NCI-H2227 treated with DMSO at 0.1 percent for 48 hours (cell line): ENCODE measurements around the gene TUFT1.
"Not testable (repeated sequence)": the region's sequence is repeated elsewhere in the genome, so short reads cannot be mapped to it uniquely, and the experiment has no call there.

Experiments
- DNase-seq: peaks from one replicate; lab custom pipeline; 2025; lab: John Stamatoyannopoulos, UW

Gene TUFT1

DNA sequence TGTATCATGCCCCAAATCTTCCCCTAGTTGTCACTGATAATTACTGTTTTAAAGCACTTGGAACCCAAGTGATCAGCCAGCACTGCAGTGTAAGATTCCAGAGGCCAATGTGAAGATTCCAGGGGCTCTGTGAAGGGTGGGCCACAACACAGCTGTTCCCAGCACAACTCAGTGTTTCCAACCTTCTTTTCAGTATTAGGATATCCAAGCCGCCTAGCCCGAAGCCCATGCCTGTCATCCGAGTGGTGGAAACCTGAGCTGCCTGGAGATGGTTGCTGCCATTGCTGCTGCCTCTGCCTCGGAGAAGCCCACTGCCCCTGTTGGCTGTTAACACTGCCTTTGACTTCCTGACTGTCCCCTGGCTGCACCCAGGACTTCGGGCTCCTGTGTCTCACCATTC is 41.3 kb downstream of the TUFT1 start:
- no peak for DNase-seq

DNA sequence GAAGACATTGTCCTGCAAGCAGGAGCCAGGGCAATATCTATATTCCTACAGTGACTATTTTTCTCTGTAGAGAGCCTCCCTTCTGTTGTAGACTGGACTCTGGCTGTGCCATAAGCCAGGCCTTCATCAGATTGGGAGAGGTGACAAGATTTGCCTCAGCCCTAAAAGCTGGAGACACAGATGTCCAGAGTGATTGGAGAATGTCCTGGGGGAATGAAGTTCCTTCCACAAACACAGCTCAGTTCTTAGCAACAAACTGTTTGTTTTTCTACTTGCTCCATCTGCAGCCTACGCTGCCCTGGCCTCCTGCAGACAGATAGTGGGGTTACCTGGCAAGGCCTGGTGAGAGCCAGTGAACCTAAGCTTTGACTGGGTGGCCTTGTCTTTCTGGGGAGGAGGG is 41.8 kb downstream of the TUFT1 start:
- no peak for DNase-seq

DNA sequence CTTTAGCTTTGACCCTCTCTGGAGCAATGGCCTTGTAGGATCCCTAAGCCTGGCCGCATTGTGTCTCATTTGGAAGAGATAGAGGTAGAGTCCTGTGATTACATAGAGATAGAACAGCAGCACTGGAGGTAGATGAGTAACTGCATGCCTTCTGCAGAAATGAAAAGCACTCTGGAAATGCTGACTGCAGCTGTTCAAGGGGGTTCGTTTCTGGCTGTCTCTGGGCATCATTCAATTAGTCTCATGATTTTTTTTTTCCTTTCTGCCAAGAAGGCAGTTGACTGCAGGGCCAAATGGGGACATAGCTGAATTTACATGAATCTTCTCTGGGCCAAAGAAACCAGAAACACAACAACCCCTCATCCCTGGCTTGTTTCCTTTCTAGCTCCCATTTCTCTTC is 43.7 kb downstream of the TUFT1 start:
- no peak for DNase-seq

DNA sequence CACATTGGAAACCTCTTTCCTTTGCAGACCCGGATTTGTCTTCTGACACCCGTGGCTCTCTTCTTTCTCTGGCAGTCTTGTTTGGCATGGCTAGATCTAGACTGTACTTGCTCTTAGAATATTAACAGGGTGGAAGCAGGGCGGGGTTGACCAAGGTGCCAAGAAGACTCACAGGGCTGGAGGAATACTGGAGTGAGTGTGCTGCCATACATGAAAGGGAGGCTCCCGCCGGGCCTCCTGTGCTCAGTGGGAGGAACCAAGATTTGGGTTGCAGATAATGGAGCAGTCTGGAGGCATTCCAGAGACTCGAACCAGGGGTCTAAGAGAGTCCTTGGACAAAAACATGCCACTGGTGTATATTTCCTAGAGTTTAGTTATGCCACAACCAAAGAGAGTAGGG is 44.2 kb downstream of the TUFT1 start:
- DNase-seq = no peak

DNA sequence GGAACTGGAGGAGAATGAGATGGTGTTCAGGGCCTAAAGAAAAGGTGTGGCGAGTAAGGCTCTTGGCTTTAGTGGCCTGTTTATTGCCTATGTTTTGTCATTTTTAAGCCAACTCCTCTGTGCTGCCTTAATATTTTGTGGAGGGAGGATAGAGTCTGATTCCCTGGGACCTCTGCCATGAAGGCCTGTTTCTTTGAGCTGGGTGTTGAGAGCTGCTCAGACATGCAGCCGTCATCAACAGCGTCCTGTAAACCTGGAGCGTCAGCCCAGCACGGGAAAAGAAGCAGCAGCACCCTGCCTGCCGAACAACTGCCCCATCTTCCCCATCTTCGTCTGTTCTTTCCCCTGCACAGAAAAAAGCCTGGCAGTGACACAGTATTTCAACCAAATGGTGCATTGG is 44.7 kb downstream of the TUFT1 start:
- no peak for DNase-seq

DNA sequence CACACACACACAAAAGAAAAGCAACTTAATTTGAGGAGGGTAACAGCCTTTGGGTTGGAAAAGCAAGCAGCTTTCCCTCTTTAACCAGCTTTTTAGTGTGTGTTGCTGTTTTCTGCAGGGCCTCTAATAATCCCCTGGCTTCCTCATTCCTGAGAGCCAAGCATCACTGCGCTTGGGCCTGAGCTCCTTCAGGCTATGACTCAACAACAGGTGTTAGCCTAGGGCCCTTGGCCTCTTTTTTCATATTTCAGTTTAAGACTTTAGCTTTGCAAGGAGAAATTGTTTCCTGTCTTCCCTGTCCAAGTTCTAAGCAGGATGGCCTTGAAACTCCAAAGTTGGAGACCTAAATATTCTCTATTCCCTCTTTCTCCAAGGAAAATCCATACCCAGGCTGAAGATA is 45.5 kb downstream of the TUFT1 start:
- no peak for DNase-seq

DNA sequence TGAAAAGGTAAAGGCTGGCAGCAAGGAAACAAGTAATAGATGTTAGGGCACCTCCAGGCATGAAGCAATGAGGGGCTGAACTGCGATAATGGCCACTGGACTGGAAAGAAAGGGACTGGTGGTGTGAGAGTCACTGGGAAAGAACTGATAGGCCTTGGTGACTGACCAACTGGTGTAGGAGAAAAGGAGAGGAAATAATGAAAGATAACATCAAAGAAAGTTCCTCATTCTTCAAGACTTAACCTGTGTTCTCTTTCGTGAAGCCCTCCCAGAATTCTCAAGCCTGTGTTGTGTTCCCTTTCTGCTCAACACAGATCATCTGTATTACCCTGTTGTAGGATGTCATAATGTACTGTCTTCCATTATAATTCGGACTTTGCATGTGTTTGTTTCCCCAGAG is 50.9 kb downstream of the TUFT1 start:
- DNase-seq = no peak

DNA sequence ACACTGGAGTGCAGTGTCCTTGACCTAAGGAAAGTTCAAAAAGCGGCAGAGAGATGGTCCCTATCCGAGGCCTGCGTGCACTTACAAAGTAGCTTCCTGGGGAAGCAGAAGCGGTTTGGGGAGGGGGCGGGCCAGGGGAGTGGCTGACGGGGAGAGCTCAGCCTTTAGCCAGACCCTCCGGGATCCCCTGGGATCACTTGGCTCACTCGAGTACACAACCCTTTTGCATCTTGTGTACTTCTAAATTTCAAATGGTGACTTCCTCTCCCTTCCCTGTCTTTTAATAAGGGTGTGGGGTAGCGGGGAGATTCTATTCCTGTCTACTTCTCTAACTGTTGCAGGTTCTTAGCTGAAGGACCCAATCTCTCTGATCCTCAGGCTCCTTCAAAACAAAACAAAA is 53.6 kb downstream of the TUFT1 start:
- DNase-seq = no peak

DNA sequence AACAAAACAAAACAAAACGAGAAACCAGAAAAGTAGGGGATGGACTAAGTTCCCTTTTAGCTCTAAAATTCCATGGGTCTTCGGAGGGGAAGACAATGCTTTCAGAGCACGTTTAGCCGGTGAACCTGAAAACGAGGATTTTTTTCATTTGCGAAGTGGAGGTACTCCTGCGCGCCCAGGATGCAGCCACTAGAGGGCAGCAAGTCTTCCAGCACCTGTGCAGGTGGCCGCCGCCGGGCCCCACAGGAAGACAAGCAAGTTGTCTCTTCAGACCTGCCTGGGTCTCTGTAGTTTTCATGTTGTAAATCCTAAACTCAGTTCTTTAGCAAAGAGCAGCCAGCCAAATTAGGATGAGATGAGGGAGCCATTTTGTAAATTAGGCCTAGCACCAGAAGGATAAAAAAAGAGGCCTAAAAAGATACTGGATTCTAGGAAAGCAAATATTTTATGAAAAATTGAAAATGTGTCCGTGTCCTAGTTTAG is 54.1 kb downstream of the TUFT1 start:
- peak; percentile 49 for DNase-seq

DNA sequence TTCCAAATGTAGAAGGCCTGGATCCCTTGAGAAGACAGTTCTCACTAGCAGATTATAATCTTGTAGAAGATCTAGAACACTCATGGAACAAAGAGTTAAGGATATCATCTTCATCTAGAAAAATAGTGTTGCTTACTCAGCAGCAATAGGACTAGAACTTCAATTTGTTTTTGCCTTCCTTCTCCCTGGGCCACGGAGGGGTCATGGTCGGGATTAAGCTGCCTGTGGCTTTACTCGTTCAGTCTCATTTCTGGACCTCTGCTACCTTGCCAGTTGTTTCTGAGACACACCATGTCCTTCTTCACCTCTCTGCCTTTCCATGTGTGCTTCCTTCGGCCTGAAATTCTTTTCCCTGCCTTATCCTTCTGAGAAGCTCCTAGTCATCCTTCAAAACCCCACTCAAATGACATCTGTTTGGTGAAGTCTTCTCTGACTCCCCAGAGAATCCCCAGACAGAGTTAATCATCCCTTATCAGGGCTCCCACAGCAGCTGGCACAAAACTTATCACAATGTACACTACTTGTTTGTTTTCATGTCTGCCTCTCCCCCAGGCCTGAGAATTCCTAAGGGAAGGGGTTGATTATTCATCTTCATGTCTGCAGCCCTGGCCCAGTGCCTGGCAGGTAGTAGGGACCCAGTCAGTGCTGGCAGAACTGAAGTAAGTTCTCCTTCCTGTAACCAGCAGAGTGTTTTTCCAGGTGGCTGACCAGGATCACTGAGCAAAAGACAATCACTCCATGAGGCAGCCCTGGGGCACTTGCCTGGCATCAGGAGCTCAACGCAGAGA is 56.3 kb downstream of the TUFT1 start:
- DNase-seq = no peak

DNA sequence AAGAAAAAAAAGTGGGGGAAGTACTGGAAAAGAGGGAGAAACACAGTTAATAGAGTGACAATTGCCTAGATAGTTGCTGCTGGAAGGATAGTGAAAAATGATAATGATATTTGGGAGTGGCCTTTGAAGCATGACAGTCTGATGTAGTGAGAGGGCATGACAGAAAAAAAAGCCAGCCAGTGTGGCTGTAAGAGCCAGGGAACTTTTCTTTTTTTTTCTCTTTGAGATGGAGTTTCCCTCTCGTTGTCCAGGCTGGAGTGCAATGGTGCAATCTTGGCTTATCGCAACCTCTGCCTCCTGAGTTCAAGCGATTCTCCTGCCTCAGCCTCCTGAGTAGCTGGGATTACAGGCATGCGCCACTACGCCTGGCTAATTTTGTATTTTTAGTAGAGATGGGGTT is 62.4 kb downstream of the TUFT1 start:
- DNase-seq = not testable (repeated sequence)

DNA sequence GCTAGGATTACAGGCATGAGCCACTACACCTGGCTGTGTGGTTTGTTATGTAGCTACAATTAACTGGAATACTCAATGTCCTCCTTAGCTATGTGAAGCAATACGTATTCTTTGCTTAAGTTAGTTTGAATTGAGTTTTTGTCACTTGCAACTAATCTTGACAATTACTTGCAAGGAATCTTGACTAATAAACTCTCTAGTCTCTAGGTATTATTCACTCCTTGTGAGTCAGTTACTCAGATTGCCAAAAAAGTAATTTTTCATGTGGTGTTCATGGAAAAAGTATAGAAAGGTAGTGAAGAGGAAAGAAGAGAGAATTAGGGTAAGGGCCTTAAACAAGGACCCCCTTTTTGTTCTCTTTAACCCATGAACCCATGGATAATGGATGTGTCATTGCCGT is 64.2 kb downstream of the TUFT1 start:
- DNase-seq = no peak

DNA sequence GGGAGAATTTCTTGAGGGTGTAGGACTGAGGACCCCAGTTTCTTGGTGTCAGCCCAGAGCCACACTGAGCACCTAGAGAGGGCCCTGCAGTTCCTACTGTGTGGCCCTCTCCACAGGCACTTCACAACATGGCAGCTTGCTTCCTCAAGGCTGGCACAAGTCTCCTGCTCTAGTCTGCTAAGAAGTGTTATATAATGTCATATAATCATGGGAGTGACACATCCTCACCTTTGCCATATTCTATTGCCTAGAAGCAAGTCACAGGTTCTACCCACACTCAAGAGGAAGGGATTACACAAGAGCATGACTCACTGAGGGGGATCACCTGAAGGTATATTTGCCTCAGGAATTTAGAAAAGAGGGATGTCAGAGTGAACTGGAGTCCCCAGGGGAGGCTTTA is 66.3 kb downstream of the TUFT1 start:
- no peak for DNase-seq

DNA sequence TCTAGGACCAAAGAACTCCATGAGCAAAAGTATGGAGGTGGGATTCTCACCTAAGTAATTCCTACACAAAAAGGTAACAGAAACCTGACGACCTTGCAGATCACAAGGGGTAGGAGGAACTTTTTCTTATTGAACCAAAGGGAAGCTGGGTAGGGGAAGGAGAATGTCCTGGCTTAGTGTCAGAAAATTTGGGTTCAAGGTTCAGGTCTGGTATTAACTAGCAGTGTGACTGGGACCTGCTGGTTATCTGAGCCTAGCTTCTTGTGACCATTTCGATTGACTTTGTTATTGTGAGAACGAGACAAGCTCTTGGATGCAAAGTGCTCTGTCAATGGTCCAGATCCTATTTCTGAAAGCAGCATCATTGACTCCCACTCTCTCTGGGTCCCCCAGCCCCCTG is 66.7 kb downstream of the TUFT1 start:
- DNase-seq = no peak

DNA sequence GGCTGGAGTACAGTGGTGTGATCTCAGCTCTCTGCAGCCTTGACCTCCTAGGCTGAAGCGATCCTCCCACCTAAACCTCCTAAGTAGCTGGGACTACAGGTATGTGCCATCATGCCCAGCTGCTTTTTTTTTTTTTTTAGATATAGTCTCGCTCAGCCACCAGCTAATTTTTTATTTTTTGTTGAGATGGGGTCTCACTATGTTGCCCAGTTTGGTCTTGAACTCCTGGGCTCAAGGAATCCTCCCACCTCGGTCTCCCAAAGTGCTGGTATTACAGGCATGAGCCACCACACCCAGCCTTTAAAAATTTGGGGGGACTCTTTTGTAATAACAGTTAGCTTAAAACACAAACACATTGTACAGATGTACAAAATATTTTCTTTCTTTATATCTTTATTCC is 70.0 kb downstream of the TUFT1 start:
- no peak for DNase-seq

DNA sequence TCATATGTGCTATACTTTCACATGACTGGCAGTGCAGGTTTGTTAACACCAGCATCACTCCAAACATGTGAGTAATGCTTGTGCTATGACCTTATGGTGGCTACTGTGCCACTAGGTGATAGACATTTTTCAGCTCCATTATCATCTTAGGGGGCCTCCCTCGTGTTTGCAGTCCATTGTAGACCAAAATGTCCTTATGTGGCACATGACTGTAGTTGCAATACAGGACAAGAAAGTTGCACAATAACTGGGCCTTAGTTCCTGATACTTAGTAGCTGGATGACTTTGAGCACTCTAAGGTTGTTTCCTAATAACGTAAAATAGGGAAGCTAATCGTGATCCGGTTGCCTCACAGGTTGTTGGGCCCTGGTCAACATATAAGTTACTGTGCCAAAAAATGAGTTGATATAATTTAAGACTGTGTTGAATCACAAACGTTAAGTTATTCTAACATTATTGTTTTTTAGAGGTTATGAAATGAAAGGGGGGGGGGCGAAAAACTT is 71.2 kb downstream of the TUFT1 start:
- no peak for DNase-seq

DNA sequence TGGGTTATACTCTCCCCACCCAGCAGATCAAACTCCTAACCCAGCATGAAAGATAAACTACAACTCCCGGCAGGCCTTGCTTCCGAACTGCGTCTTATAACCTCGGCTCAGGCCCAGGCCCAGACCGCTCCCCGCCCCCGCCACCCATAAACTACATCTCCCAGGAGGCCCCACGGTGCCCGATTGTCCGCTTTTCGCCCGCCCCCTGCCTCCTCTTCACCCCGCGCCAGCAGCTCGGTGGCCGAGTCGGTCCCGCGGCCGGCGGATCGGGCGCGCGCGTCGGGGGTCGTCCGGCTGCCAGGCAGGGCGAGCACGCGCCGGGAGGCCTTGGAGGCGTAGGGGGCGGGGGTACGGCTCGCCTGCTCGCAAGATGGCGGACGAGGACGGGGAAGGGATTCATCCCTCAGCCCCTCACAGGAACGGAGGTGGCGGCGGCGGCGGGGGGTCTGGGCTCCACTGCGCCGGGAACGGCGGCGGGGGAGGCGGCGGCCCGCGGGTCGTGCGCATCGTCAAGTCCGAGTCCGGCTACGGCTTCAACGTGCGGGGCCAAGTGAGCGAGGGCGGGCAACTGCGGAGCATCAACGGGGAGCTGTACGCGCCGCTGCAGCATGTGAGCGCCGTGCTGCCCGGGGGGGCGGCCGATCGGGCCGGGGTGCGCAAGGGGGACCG is 71.9 kb downstream of the TUFT1 start, which contains the start of gene SNX27:
TSS of gene SNX27 (plus strand) at position 219 of the 669 bp plus-strand sequence. CDS start at position 371, 152 bp downstream.
- peak; percentile 96 for DNase-seq

DNA sequence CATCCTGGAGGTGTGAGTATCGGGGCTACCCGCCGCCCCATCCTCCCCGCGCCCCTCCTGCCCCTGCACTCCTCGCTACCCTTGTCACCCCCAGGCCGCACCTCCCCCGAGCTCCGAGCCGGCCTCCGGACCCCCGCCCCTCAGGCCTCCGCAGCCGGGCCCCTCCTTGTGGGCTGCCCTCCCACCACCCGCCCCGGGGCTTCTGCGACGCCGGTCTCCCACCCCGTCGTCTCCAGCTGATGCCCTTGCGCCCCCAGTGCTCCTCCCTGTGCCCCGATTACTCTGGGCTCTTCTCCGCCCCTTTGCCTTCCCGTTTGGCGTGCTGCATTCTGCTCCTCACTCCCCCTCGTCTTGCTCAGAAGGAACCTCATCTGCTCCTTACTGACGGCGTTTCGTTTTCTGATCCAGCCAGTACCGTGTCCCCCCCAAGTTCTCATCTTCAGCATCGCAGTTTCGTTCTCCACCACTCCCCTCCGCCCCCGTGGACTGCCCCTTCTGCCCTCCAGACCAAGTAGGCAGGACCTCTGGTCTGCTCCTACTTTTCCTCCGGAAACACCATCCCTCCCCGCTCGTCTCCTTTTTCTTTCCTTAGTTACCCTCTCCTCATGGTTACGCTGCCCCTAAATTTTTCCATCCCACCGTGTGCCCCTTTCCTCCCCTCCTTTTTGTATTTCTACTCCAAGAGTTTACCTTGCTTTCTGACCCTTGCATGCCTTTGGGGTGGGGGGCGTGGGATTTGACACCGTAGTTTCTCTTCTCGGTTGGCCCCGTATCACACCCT is 72.6 kb downstream of the TUFT1 start:
- DNase-seq = no peak

DNA sequence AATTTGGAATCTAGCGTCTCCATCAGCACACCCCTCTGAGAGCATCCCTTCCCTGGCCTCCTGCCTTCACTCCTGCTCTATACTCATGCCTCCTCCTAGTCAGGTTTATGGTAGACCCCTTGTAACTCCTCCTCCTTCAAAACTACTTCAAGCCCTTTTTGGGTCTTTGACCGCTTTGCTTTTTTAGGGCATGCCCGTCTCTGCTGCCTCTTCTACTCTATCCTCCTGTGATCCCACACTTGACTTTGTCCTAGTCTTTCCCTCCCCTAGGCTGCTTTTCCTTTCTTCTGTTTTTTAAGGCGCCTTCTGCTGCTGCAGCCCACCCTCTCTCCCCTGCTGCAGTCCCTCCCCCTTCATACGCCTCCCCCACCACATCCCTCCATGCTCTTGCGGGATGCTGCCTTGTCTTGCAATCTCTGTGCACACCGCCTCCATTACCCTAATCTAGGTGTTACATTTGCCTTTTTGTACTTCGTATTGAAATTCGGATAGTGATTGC is 73.2 kb downstream of the TUFT1 start:
- DNase-seq = peak; percentile 28

DNA sequence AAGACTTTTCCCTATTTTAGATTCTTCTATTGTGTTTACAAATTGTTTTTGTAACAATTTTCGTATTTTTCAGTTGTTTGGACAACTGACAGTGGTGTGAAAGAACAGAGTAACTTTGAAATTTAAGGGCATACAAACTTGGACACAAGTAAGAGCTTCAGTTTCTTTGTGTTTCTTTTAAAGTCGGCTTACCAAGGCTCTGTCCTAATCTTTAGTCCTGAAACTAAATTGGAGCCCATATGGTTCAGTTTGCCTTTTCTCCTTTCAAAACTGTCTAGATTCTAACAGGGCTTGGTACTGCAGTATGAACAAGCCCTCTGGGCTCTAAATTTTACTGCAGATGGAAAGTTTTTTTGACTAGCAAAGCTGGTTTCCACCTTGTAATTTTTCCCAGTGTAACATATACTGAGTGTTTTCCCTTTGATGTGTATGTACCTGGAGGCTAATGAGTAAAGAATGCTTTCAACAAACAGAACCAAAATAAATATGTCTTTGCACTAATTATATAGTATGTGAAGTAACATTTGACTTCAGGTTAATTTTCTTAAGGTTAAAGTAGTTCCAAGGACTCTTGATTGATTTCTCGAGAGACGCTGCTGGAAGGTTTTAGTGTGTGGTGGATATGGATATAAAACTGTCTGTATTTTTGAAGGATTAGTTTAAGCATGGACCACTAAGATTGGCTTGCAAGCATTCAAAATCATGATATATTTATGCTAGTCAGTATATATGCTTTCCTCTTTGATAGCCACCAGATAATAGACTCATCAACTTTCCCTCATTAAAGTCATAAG is 75.8 kb downstream of the TUFT1 start:
- DNase-seq = no peak

DNA sequence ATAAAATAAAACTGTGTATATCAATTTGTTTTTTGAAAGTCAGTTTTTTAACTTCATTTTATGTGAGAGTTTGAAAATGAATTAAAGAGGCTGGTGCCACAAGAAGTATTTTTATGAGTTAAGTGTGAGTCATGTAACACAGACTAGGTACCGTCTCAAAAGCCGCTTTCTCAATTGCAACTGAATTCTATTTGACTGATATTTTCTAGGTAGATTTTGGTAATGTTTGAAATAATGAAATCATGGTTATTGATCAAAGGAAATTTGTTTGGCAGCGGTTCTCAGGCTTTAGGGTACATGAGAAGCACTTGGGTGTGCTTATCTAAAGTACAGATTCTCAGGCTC is 76.4 kb downstream of the TUFT1 start:
- DNase-seq = no peak

DNA sequence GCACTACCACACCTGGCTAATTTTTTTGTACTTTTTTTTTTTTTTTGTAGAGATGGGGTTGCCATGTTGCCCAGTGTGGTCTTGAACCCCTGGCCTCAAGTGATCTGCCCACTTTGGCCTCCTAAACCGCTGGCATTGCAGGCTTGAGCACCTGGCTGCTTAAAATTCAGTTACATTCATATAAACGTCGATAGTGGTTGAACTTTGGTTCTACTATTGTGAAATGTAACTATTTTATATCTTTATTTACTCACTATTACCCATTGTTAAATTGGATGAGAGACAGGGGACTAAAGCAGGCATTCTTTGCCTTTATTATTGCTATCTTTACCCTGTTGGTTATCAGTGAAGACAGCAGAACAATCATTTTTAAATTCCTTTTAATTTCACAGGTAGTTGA is 77.9 kb downstream of the TUFT1 start:
- DNase-seq = no peak
